ENCODE data around the gene SMLR1.

GRCh38 chr6:130863415-130864230 is 36.4 kb downstream of the SMLR1 start:
- TF ChIP-seq POLR2A (IDR thresholded peaks at IDR 0.05; ENCODE audit: low read depth, low read length) (no peak), TAF1 (IDR thresholded peaks at IDR 0.05; ENCODE audit: low read depth, low read length) (no peak), POLR2AphosphoS5 (IDR thresholded peaks at IDR 0.05; ENCODE audit: low read depth, low read length) (no peak), SPI1 (IDR thresholded peaks at IDR 0.05; ENCODE audit: low read depth, low read length) (no peak), PAX5 (IDR thresholded peaks at IDR 0.05; ENCODE audit: insufficient read depth, low read length, severe bottlenecking) (no peak)
